Cardiac ventricle fibroblast (primary cell): ENCODE measurements around the gene KRTAP1-1. TPM values are rescaled to one million over a fixed set of nuclear protein-coding genes. Genes with fewer than 3 reads are reported as not detected.

Source experiments
- total RNA-seq: library from RNA; depleted of rRNA; stranded (reverse); fragments of >200 nt; gene quantifications from 2 replicates; pipeline ENCODE4 v1.2.3, GENCODE V29; 2015

KRTAP1-1 gene, protein sequence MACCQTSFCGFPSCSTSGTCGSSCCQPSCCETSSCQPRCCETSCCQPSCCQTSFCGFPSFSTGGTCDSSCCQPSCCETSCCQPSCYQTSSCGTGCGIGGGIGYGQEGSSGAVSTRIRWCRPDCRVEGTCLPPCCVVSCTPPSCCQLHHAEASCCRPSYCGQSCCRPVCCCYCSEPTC
- total RNA-seq: not detected in 2 replicates

DNA sequence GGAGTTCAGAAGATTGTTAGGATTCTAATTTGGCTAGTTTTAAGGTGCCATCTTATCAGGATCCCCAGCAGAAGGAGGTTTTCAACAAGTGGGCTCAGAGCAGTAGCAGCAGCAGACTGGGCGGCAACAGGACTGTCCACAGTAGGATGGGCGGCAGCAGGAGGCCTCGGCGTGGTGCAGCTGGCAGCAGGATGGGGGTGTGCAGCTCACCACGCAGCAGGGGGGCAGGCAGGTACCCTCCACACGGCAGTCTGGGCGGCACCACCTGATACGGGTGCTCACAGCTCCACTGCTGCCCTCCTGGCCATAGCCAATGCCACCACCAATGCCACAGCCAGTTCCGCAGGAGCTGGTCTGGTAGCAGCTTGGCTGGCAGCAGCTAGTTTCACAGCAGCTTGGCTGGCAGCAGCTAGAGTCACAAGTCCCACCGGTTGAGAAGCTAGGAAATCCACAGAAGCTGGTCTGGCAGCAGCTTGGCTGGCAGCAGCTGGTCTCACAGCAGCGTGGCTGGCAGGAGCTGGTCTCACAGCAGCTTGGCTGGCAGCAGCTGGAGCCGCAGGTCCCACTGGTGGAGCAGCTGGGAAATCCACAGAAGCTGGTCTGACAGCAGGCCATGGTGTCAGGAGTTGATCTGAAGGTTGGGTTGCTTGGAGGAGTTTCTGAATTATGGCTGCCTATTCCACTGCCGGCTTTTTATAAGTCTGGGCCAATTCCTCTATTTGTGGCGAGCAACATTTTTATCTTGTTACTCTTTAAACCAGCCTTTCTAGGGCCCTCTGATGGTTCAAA lies at the start of gene KRTAP1-1:
Gene KRTAP1-1 (minus strand): TSS at position 668 of the 789 bp plus-strand sequence. CDS start 53 bp downstream, at position 615.

DNA sequence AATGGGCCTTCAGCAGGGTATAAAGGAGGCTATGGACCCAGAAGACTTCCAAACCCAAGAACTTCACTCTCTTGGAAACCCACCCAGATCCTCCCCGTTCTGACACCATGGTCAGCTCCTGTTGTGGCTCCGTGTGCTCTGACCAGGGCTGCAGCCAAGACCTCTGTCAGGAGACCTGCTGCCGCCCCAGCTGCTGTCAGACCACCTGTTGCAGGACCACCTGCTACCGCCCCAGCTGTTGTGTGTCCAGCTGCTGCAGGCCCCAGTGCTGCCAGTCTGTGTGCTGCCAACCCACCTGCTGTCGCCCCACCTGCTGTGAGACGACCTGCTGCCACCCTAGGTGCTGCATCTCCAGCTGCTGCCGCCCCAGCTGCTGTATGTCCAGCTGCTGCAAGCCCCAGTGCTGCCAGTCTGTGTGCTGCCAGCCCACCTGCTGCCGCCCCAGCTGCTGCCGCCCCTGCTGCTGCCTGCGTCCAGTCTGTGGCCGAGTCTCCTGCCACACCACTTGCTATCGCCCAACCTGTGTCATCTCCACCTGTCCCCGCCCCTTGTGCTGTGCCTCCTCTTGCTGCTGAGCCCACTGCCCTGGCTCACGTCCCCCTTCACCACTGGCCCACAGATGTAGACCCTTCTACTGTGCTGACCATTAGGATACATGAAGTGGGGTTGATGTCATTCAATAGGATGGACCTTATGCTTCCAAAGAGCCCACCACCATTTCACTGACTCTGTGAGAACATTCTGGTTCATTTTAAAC lies 43.0 kb upstream of the KRTAP1-1 start, which contains the start of gene KRTAP4-7:
Gene KRTAP4-7 (plus strand): TSS at position 51 of the 757 bp plus-strand sequence. CDS start 57 bp downstream, at position 108.

DNA sequence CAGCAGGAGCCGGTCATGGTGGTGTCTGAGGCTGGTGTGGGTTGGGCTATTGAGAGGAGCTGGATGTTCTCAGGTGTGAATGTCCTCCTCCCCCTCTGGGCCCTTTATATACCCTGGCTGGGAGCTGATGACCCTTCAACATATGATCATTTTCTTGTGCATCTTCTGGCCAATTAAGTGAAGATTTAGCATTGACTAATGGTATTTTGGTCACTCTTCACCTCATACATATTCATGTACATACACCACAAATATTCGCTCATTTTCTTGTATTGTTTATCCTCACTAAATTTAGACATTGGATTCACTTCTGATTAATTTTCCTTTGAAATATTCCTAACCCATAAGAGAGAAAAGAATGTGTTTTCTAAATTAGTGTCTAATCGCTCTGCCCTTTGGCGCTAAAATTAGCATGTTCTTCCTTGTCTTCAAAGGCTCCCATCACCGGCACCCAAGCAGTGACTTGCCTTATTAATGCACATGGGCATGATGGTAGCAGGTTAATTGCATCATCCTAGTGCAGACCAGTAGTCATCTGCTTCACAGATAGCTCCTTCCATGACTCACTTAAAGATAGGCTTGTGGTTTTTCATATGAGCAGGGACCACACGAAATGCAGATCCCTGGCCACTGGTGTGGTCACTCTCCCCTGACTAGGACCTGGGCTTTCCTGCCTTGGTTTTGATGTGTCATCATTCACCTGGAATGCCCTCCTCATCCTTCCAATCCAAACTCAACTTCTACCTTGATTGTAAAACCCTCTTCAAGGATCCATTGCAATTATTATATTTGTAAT lies 24.8 kb upstream of the KRTAP1-1 start, which contains the start of gene KRTAP2-4:
Gene KRTAP2-4 (minus strand): TSS at position 51 of the 796 bp plus-strand sequence. CDS start 34 bp downstream, at position 17.

DNA sequence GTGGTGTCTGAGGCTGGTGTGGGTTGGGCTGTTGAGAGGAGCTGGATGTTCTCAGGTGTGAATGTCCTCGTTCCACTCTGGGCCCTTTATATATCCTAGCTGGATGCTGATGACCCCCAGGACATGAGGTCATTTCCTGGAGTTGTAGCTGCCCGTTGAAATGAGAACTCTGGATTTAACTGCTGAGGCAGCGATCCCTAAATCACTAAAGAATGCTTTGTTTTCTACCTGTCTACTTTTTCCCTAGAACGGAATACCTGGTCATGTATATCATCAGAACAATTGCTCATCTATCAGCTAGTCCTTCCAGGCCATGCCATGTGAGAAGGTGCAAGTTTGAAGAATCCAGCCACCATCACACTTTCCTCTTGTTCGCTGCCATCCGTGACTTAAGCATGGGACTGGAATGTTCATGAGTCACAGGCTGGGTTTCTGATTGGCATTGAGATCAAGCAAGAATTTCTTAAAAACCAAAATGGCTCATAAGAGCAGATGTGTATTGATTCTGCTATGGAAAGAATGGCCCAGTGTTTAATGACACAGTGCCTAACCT lies 18.9 kb upstream of the KRTAP1-1 start, which contains the start of gene KRTAP2-3:
Gene KRTAP2-3 (minus strand): TSS at position 63 of the 553 bp plus-strand sequence. CDS start 64 bp downstream, outside the sequence.

DNA sequence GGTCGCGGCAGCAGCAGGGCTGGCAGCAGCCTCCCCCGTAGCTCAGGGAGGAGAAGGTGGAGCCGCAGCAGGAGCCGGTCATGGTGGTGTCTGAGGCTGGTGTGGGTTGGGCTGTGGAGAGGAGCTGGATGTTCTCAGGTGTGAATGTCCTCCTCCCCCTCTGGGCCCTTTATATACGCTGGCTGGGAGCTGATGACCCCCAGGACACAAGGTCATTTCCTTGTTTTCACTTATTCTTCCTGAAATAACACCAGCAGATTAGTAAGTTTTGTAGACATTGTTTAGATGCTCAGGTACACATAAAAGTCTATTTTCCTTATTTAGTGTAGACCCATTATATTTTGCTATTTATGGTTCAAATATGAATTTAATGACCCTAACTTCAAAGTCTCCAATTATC lies 13.9 kb upstream of the KRTAP1-1 start, which contains the start of gene KRTAP2-2:
Gene KRTAP2-2 (minus strand): TSS at position 101 of the 400 bp plus-strand sequence. CDS start 19 bp downstream, at position 82.

DNA sequence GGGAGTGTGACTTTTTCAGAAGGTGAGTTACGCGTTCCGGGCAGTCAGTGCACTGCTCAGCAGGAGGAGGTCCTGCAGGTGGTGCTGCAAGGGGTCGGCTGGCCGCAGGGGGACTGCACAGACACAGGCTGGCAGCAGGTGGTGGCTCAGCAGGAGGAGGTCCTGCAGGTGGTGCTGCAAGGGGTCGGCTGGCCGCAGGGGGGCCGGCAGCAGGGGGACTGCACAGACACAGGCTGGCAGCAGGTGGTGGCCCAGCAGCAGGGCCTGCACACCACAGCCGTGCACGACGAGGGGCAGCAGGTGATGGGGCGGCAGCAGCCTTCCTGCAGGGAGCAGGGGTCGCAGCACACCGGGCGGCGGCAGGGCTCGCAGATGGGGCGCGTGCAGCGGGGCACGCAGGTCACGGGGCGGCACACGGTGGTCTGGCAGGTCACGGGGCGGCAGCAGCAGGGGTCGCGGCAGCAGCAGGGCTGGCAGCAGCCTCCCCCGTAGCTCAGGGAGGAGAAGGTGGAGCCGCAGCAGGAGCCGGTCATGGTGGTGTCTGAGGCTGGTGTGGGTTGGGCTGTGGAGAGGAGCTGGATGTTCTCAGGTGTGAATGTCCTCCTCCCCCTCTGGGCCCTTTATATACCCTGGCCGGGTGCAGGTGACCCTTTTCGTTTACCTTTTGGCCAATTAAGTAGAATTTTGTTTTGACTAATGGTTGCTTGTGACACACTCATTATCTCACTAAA lies 5.7 kb upstream of the KRTAP1-1 start, which contains the start of gene KRTAP2-1:
Gene KRTAP2-1 (minus strand): TSS at position 582 of the 731 bp plus-strand sequence. CDS start 49 bp downstream, at position 533.

DNA sequence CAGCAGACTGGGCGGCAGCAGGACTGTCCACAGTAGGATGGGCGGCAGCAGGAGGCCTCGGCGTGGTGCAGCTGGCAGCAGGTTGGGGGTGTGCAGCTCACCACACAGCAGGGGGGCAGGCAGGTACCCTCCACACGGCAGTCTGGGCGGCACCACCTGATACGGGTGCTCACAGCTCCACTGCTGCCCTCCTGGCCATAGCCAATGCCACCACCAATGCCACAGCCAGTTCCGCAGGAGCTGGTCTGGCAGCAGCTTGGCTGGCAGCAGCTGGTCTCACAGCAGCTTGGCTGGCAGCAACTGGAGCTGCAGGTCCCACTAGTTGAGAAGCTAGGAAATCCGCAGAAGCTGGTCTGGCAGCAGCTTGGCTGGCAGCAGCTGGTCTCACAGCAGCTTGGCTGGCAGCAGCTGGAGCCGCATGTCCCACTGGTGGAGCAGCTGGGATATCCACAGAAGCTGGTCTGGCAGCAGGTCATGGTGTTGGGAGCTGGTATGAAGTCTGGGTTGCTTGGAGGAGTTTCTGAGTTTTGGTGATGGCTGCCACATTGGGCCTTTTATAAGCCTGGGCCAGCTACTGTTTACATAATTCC lies 6.8 kb downstream of the KRTAP1-1 start, which contains the start of gene KRTAP1-3:
Gene KRTAP1-3 (minus strand): TSS at position 529 of the 590 bp plus-strand sequence. CDS start 53 bp downstream, at position 476.

DNA sequence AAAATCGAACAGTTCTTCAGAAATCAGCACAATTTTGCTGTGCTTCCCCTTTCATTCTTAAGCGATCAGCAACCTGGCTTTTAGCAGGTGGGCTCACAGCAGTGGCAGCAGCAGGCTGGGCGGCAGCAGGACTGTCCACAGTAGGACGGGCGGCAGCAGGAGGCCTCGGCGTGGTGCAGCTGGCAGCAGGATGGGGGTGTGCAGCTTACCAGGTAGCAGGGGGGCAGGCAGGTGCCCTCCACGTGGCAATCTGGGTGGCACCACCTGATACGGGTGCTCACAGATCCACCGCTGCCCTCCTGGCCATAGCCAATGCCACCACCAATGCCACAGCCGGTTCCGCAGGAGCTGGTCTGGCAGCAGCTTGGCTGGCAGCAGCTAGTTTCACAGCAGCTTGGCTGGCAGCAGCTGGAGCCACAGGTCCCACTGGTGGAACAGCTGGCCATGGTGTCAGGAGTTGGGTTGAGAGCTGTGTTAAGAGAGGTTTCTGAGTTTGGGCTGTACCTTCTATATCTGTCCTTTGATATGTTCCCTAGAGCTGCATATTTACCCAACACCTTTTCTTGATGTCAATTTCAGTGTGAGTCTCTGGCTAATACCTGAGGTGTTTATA lies 11.5 kb downstream of the KRTAP1-1 start, which contains the start of gene KRTAP1-4:
Gene KRTAP1-4 (minus strand): TSS at position 563 of the 613 bp plus-strand sequence. CDS start 117 bp downstream, at position 446.

DNA sequence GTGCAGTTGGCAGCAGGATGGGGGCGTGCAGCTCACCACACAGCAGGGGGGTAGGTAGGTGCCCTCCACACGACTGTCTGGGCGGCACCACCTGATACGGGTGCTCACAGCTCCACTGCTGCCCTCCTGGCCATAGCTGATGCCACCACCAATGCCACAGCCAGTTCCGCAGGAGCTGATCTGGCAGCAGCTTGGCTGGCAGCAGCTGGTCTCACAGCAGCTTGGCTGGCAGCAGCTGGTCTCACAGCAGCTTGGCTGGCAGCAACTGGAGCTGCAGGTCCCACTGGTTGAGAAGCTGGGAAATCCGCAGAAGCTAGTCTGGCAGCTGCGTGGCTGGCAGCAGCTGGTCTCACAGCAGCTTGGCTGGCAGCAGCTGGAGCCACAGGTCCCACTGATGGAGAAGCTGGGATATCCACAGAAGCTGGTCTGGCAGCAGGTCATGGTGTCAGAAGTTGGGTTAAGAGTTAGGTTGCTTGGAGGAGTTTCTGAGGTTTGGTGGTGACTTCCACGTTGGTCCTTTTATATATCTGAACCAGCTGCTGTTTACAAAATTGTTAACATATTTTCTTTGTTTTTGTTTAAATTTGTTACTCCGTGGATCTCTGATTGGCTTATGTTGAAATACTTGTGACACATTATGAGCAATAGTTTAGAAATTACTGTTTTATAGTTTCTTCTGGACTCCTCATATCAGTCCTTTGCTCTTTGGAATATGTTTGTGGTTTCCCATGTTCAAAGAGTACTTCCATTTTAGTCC lies 14.4 kb downstream of the KRTAP1-1 start, which contains the start of gene KRTAP1-5:
Gene KRTAP1-5 (minus strand): TSS at position 494 of the 757 bp plus-strand sequence. CDS start 53 bp downstream, at position 441.

DNA sequence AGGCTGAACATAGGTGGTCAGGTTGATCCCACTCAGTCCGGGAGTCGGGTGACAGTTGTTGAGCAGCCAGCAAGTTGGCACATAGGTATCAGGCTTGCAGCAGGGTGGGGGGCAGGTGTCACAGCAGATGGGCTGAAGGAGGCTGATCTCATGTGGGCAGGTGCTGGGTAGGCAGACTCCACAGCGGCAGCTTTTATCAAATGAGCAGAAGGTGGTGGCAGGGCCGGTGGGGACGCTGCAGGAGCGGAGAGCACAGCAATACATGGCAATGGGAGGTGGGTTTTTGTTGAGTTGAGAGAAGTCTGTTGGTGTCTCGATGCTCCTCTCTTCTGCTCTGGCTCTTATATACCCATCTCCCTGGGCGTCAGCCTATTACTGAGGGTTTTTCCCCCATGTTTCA lies 32.4 kb downstream of the KRTAP1-1 start, which contains the start of gene KRTAP3-1:
Gene KRTAP3-1 (minus strand): TSS at position 318 of the 400 bp plus-strand sequence. CDS start 54 bp downstream, at position 264.

DNA sequence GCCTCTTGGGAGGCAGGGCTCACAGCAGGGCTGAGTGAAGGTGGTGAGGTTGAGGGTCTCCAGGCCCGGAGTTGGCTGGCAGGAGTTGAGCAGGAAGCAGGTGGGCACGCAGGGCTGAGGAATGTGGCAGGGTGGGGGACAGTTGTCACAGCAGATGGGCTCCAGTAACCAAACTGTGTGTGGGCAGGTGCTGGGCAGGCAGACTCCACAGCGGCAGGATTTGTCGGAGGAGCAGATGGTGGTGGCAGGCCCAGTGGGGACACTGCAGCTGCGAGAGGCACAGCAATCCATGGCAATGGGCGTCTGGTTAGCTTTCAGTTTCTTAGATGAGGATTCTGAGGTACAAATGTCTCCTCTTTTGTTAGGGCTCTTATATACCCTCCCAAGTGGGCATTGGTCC lies 41.7 kb downstream of the KRTAP1-1 start, which contains the start of gene KRTAP3-2:
Gene KRTAP3-2 (minus strand): TSS at position 344 of the 400 bp plus-strand sequence. CDS start 53 bp downstream, at position 291.

DNA sequence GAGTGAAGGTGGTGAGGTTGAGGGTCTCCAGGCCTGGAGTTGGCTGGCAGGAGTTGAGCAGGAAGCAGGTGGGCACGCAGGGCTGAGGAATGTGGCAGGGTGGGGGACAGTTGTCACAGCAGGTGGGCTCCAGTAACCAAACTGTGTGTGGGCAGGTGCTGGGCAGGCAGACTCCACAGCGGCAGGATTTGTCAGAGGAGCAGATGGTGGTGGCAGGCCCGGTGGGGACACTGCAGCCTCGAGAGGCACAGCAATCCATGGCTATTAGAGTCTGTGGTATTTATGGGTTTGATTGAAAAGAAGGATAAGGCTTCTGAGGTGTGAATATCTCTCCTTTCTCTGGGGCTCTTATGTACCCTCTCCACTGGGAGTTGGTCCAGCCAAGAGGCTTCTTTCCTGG lies 47.4 kb downstream of the KRTAP1-1 start, which contains the start of gene KRTAP3-3:
Gene KRTAP3-3 (minus strand): TSS at position 326 of the 400 bp plus-strand sequence. CDS start 67 bp downstream, at position 259.

Other genes starting within 250 kb of the KRTAP1-1 start
- not detected in 2 replicates for gene KRT28, start 241.5 kb downstream of the KRTAP1-1 start, total RNA-seq
- gene KRT10, start 218.8 kb downstream of the KRTAP1-1 start, total RNA-seq: 8.9 and 10.4 TPM in 2 replicates
- not detected in 2 replicates for gene KRT12, start 174.2 kb downstream of the KRTAP1-1 start, total RNA-seq
- gene KRT20, start 156.2 kb downstream of the KRTAP1-1 start, total RNA-seq: not detected in 2 replicates
- not detected in 2 replicates for gene KRT23, start 103.8 kb downstream of the KRTAP1-1 start, total RNA-seq
- gene KRT39, start 74.5 kb downstream of the KRTAP1-1 start, total RNA-seq: not detected in 2 replicates
- gene KRT40, start 57.1 kb downstream of the KRTAP1-1 start, total RNA-seq: not detected in 2 replicates
- not detected in 2 replicates for gene KRTAP3-3, start 47.3 kb downstream of the KRTAP1-1 start, total RNA-seq
- gene KRTAP3-2, start 41.5 kb downstream of the KRTAP1-1 start, total RNA-seq: not detected in 2 replicates
- gene KRTAP3-1, start 32.3 kb downstream of the KRTAP1-1 start, total RNA-seq: not detected in 2 replicates
- not detected in 2 replicates for gene KRTAP1-5, start 14.2 kb downstream of the KRTAP1-1 start, total RNA-seq
- not detected in 2 replicates for gene KRTAP1-4, start 11.3 kb downstream of the KRTAP1-1 start, total RNA-seq
- not detected in 2 replicates for gene KRTAP1-3, start 6.6 kb downstream of the KRTAP1-1 start, total RNA-seq
- not detected in 2 replicates for gene KRTAP2-1, start 5.9 kb upstream of the KRTAP1-1 start, total RNA-seq
- not detected in 2 replicates for gene KRTAP2-2, start 13.8 kb upstream of the KRTAP1-1 start, total RNA-seq
- not detected in 2 replicates for gene KRTAP2-3, start 18.7 kb upstream of the KRTAP1-1 start, total RNA-seq
- not detected in 2 replicates for gene KRTAP2-4, start 24.4 kb upstream of the KRTAP1-1 start, total RNA-seq
- not detected in 2 replicates for gene KRTAP4-7, start 42.7 kb upstream of the KRTAP1-1 start, total RNA-seq
- not detected in 2 replicates for gene KRTAP4-8, start 56.7 kb upstream of the KRTAP1-1 start, total RNA-seq
- not detected in 2 replicates for gene KRTAP4-16, start 60.8 kb upstream of the KRTAP1-1 start, total RNA-seq
- not detected in 2 replicates for gene KRTAP4-9, start 63.9 kb upstream of the KRTAP1-1 start, total RNA-seq
- not detected in 2 replicates for gene KRTAP4-11, start 76.9 kb upstream of the KRTAP1-1 start, total RNA-seq
- not detected in 2 replicates for gene KRTAP4-12, start 82.7 kb upstream of the KRTAP1-1 start, total RNA-seq
- not detected in 2 replicates for gene KRTAP4-6, start 99.1 kb upstream of the KRTAP1-1 start, total RNA-seq
- gene KRTAP4-5, start 108.4 kb upstream of the KRTAP1-1 start, total RNA-seq: not detected in 2 replicates
- gene KRTAP4-4, start 119.3 kb upstream of the KRTAP1-1 start, total RNA-seq: not detected in 2 replicates
- gene KRTAP4-3, start 126.8 kb upstream of the KRTAP1-1 start, total RNA-seq: not detected in 2 replicates
- gene KRTAP4-2, start 136.8 kb upstream of the KRTAP1-1 start, total RNA-seq: not detected in 2 replicates
- gene KRTAP4-1, start 143.5 kb upstream of the KRTAP1-1 start, total RNA-seq: not detected in 2 replicates
- not detected in 2 replicates for gene KRTAP9-1, start 148.4 kb upstream of the KRTAP1-1 start, total RNA-seq
- gene KRTAP9-2, start 185.2 kb upstream of the KRTAP1-1 start, total RNA-seq: not detected in 2 replicates
- not detected in 2 replicates for gene KRTAP9-3, start 191.0 kb upstream of the KRTAP1-1 start, total RNA-seq
- gene KRTAP9-8, start 196.5 kb upstream of the KRTAP1-1 start, total RNA-seq: not detected in 2 replicates
- gene KRTAP9-4, start 208.2 kb upstream of the KRTAP1-1 start, total RNA-seq: not detected in 2 replicates
- gene KRTAP9-9, start 213.9 kb upstream of the KRTAP1-1 start, total RNA-seq: not detected in 2 replicates
- not detected in 2 replicates for gene KRTAP9-6, start 223.9 kb upstream of the KRTAP1-1 start, total RNA-seq
- not detected in 2 replicates for gene KRTAP9-7, start 234.2 kb upstream of the KRTAP1-1 start, total RNA-seq